ENCODE data around the gene FKBP4.
A peak's percentile ranks its signal among the peaks of the same experiment; 100 is the strongest.

Gene FKBP4

GRCh38 chr12:2772370-2772769 is 22.4 kb upstream of the FKBP4 start:
- Histone ChIP-seq H3K79me1 (ENCODE audit: low read length) (no peaks in the 10 kb centered on the region), H4K8ac (ENCODE audit: low read depth, low read length) (no peak overlapping the region), H3K27ac (ENCODE audit: low read depth, low read length) (no peak overlapping the region), H3K27me3 (ENCODE audit: insufficient read depth, low read length, poor library complexity) (no peaks in the 10 kb centered on the region), H2BK15ac (replicated peaks; ENCODE audit: low read depth) (no peak overlapping the region), H3K79me2 (ENCODE audit: control insufficient read depth, insufficient read depth, low read length) (no peaks in the 10 kb centered on the region), H3K4me1 (ENCODE audit: control insufficient read depth, low read depth, low read length) (no peaks in the 10 kb centered on the region), H2AK5ac (ENCODE audit: low read length) (no peak overlapping the region), H3K9ac (ENCODE audit: low read length) (no peak overlapping the region), H3K18ac (ENCODE audit: low read length) (no peak overlapping the region), H2BK120ac (ENCODE audit: low read depth, low read length) (no peak overlapping the region), H3K36me3 (ENCODE audit: control insufficient read depth, insufficient read depth, low read length) (no peaks in the 10 kb centered on the region), H2BK5ac (ENCODE audit: low read length) (no peak overlapping the region), H4K5ac (ENCODE audit: low read length) (no peak overlapping the region), H3K56ac (ENCODE audit: low read length) (no peak overlapping the region), H3K4me3 (ENCODE audit: low read length) (no peak overlapping the region), H3K4me2 (ENCODE audit: low read length) (no peak overlapping the region), H3K4ac (ENCODE audit: low read depth, low read length) (no peak overlapping the region), H3K23ac (ENCODE audit: low read length) (no peak overlapping the region)
- DNase-seq: no peak
- WGBS (ENCODE audit: extremely low coverage, insufficient coverage, low lambda C conversion rate): no CpG with 5 or more reads among the region's 4 CpGs

DNA sequence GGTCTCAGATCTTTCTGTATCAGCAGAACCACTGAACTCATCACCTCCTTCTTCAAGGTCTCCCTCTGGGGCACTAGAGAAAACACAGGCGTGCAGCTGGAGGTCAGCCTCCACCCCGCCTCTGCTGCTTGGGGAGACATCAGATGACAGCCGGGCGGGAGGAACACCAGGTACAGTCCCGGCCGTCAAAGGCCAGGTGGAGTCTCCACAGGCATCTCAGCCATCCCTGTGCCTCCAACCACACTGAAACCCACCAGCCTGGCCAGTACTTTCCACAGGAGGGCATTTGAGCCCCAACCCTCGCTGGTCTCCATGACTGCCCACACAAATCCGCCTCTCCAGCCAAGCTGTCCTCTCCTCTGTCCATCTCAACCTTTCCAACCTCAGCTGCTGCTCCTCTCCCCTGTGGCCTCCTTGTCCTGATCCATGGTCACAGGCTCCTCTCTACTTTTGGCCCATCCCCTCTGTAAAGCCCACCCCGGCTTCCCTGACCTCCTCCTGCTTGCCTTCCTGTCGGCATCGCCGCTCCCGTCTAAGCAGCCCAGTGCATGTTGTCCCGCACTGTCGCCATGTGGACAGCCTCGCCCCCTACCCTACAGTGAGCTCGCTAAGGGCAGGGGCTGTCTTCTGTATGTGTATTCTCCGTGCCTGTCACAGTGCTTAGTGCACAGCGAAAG is 21.4 kb upstream of the FKBP4 start:
- Histone ChIP-seq H3K4ac (ENCODE audit: low read depth, low read length) (no peak overlapping the region), H2BK120ac (ENCODE audit: low read depth, low read length) (no peak overlapping the region), H4K5ac (ENCODE audit: low read length) (no peak overlapping the region), H3K36me3 (ENCODE audit: control insufficient read depth, insufficient read depth, low read length) (no peaks in the 10 kb centered on the region), H3K9ac (ENCODE audit: low read length) (no peak overlapping the region), H3K27me3 (ENCODE audit: insufficient read depth, low read length, poor library complexity) (no peaks in the 10 kb centered on the region), H3K4me2 (ENCODE audit: low read length) (no peak overlapping the region), H2BK5ac (ENCODE audit: low read length) (no peak overlapping the region), H3K27ac (ENCODE audit: low read depth, low read length) (no peak overlapping the region), H3K56ac (ENCODE audit: low read length) (no peak overlapping the region), H3K4me1 (ENCODE audit: control insufficient read depth, low read depth, low read length) (no peaks in the 10 kb centered on the region), H2BK15ac (replicated peaks; ENCODE audit: low read depth) (no peak overlapping the region), H3K79me2 (ENCODE audit: control insufficient read depth, insufficient read depth, low read length) (no peaks in the 10 kb centered on the region), H2AK5ac (ENCODE audit: low read length) (no peak overlapping the region), H4K8ac (ENCODE audit: low read depth, low read length) (no peak overlapping the region), H3K18ac (ENCODE audit: low read length) (no peak overlapping the region), H3K79me1 (ENCODE audit: low read length) (no peaks in the 10 kb centered on the region), H3K23ac (ENCODE audit: low read length) (no peak overlapping the region), H3K4me3 (ENCODE audit: low read length) (no peak overlapping the region)
- WGBS (ENCODE audit: extremely low coverage, insufficient coverage, low lambda C conversion rate): no CpG with 5 or more reads among the region's 19 CpGs
- no peak for DNase-seq

DNA sequence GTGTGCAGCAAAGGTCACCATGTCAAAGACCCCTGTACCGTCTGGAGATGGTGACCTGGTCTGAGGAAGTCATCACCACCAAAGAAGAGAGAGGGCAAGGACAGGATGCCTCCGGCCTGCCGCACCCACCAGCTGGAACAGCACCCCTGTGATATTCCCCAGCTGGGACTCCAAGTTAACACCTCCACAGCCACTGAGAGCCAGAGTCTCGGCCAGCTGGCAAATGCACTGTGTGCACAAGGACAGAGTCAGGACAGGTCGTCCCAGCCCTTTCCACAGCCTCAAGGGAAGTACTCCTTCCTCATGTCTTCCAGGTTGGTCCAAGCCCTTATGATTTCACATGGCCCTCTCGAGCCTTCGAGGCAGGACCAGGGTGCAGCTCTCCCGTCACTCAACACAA is 19.3 kb upstream of the FKBP4 start:
- no peaks in the 10 kb centered on the region for H3K36me3 ChIP-seq (ENCODE audit: control insufficient read depth, insufficient read depth, low read length)
- H3K27ac ChIP-seq (ENCODE audit: low read depth, low read length): no peak overlapping the region
- H3K4ac ChIP-seq (ENCODE audit: low read depth, low read length): no peak overlapping the region
- no peak overlapping the region for H3K23ac ChIP-seq (ENCODE audit: low read length)
- H4K8ac ChIP-seq (ENCODE audit: low read depth, low read length): no peak overlapping the region
- H2BK5ac ChIP-seq (ENCODE audit: low read length): no peak overlapping the region
- no peak overlapping the region for H2AK5ac ChIP-seq (ENCODE audit: low read length)
- H3K79me2 ChIP-seq (ENCODE audit: control insufficient read depth, insufficient read depth, low read length): no peaks in the 10 kb centered on the region
- no peak overlapping the region for H2BK15ac ChIP-seq (replicated peaks; ENCODE audit: low read depth)
- H3K18ac ChIP-seq (ENCODE audit: low read length): no peak overlapping the region
- H3K79me1 ChIP-seq (ENCODE audit: low read length): no peaks in the 10 kb centered on the region
- no peak overlapping the region for H4K5ac ChIP-seq (ENCODE audit: low read length)
- H3K4me3 ChIP-seq (ENCODE audit: low read length): no peak overlapping the region
- no CpG with 5 or more reads among the region's 8 CpGs for WGBS (ENCODE audit: extremely low coverage, insufficient coverage, low lambda C conversion rate)
- H3K4me2 ChIP-seq (ENCODE audit: low read length): no peak overlapping the region
- no peak for DNase-seq
- no peak overlapping the region for H3K56ac ChIP-seq (ENCODE audit: low read length)
- H3K9ac ChIP-seq (ENCODE audit: low read length): no peak overlapping the region
- H3K4me1 ChIP-seq (ENCODE audit: control insufficient read depth, low read depth, low read length): no peaks in the 10 kb centered on the region
- H3K27me3 ChIP-seq (ENCODE audit: insufficient read depth, low read length, poor library complexity): no peaks in the 10 kb centered on the region
- no peak overlapping the region for H2BK120ac ChIP-seq (ENCODE audit: low read depth, low read length)

GRCh38 chr12:2776129-2776806 is 18.5 kb upstream of the FKBP4 start:
- Histone ChIP-seq H3K18ac (ENCODE audit: low read length) (no peak overlapping the region), H2BK15ac (replicated peaks; ENCODE audit: low read depth) (no peak overlapping the region), H3K36me3 (ENCODE audit: control insufficient read depth, insufficient read depth, low read length) (no peaks in the 10 kb centered on the region), H2BK120ac (ENCODE audit: low read depth, low read length) (no peak overlapping the region), H3K56ac (ENCODE audit: low read length) (no peak overlapping the region), H2BK5ac (ENCODE audit: low read length) (no peak overlapping the region), H3K4me1 (ENCODE audit: control insufficient read depth, low read depth, low read length) (no peaks in the 10 kb centered on the region), H3K9ac (ENCODE audit: low read length) (no peak overlapping the region), H3K79me2 (ENCODE audit: control insufficient read depth, insufficient read depth, low read length) (no peaks in the 10 kb centered on the region), H4K5ac (ENCODE audit: low read length) (no peak overlapping the region), H3K4me3 (ENCODE audit: low read length) (no peak overlapping the region), H3K4me2 (ENCODE audit: low read length) (no peak overlapping the region), H4K8ac (ENCODE audit: low read depth, low read length) (no peak overlapping the region), H3K23ac (ENCODE audit: low read length) (no peak overlapping the region), H3K27ac (ENCODE audit: low read depth, low read length) (no peak overlapping the region), H2AK5ac (ENCODE audit: low read length) (no peak overlapping the region), H3K79me1 (ENCODE audit: low read length) (no peaks in the 10 kb centered on the region), H3K4ac (ENCODE audit: low read depth, low read length) (no peak overlapping the region), H3K27me3 (ENCODE audit: insufficient read depth, low read length, poor library complexity) (no peaks in the 10 kb centered on the region)
- DNase-seq: no peak
- WGBS (ENCODE audit: extremely low coverage, insufficient coverage, low lambda C conversion rate): no CpG with 5 or more reads among the region's 20 CpGs

GRCh38 chr12:2779281-2779680 is 15.5 kb upstream of the FKBP4 start:
- H3K4me2 ChIP-seq (ENCODE audit: low read length): no peak overlapping the region
- H3K23ac ChIP-seq (ENCODE audit: low read length): no peak overlapping the region
- no peaks in the 10 kb centered on the region for H3K36me3 ChIP-seq (ENCODE audit: control insufficient read depth, insufficient read depth, low read length)
- H4K8ac ChIP-seq (ENCODE audit: low read depth, low read length): no peak overlapping the region
- peak; percentile 28 for DNase-seq
- H3K56ac ChIP-seq (ENCODE audit: low read length): no peak overlapping the region
- H2BK120ac ChIP-seq (ENCODE audit: low read depth, low read length): no peak overlapping the region
- H3K4me1 ChIP-seq (ENCODE audit: control insufficient read depth, low read depth, low read length): no peaks in the 10 kb centered on the region
- no peak overlapping the region for H3K9ac ChIP-seq (ENCODE audit: low read length)
- no peaks in the 10 kb centered on the region for H3K79me2 ChIP-seq (ENCODE audit: control insufficient read depth, insufficient read depth, low read length)
- H2BK15ac ChIP-seq (replicated peaks; ENCODE audit: low read depth): no peak overlapping the region
- H3K27me3 ChIP-seq (ENCODE audit: insufficient read depth, low read length, poor library complexity): no peaks in the 10 kb centered on the region
- no peak overlapping the region for H3K4me3 ChIP-seq (ENCODE audit: low read length)
- no peak overlapping the region for H3K4ac ChIP-seq (ENCODE audit: low read depth, low read length)
- H2BK5ac ChIP-seq (ENCODE audit: low read length): no peak overlapping the region
- no CpG with 5 or more reads among the region's 4 CpGs for WGBS (ENCODE audit: extremely low coverage, insufficient coverage, low lambda C conversion rate)
- no peaks in the 10 kb centered on the region for H3K79me1 ChIP-seq (ENCODE audit: low read length)
- no peak overlapping the region for H4K5ac ChIP-seq (ENCODE audit: low read length)
- H3K27ac ChIP-seq (ENCODE audit: low read depth, low read length): no peak overlapping the region
- no peak overlapping the region for H3K18ac ChIP-seq (ENCODE audit: low read length)
- H2AK5ac ChIP-seq (ENCODE audit: low read length): no peak overlapping the region
